Measurements from ENCODE around the gene HNRNPF. TPM values are rescaled to one million over a fixed set of nuclear protein-coding genes. Genes with fewer than 3 reads are reported as not detected.

HNRNPF gene
- total RNA-seq, 2 experiments from 2014 or later, result 86.5 to 87.9 TPM

- Mint-ChIP-seq H3K9me3 (no peaks in the 10 kb centered on the region), H3K27me3 (no peaks in the 10 kb centered on the region), H3K36me3 (ENCODE audit: low read depth) (peaks cover 78% of the 10 kb centered on the region), H3K4me3 (no peak overlapping the region), H3K4me1 (ENCODE audit: low read depth) (peaks cover 50% of the 10 kb centered on the region), H3K27ac (peak overlapping the region; percentile 82)
- no peak overlapping the region for H3K4me3 ChIP-seq (ENCODE audit: low read length)
- no peaks in the 10 kb centered on the region for H3K27me3 ChIP-seq (ENCODE audit: control insufficient read depth in 1 of 2, insufficient read depth in 2 of 2, low read length in 2 of 2)
- H3K36me3 ChIP-seq (ENCODE audit: insufficient read depth, low read length), result peaks cover 77% of the 10 kb centered on the region
- no peak for TF ChIP-seq CTCF (IDR thresholded peaks at IDR 0.05)
- peak overlapping the region in 1 of 2 donors; percentile 14 for H3K27ac ChIP-seq (ENCODE audit: low read depth in 1 of 2, low read length in 2 of 2)
- DNase-seq (no peak), ATAC-seq (ENCODE audit: poor library complexity) (no peak)
- no peaks in the 10 kb centered on the region for H3K9me3 ChIP-seq (ENCODE audit: control insufficient read depth in 1 of 2, insufficient read depth in 1 of 2, low read length in 2 of 2)
- peaks cover 36% of the 10 kb centered on the region for H3K4me1 ChIP-seq (ENCODE audit: insufficient read depth, low read length)
- CTCF ChIA-PET, result interaction anchor here (0.5 kb wide), 1 partner anchor 21 kb away, joined by 3 read pairs; no protein-coding TSS in a partner anchor
- POLR2A ChIA-PET, result no interaction called here
- intact Hi-C loops (cut with DNase I, micrococcal nuclease), result no loop called here
These were observed 21.9 kb downstream of the HNRNPF start for GRCh38 chr10:43386981-43387677.

GRCh38 chr10:43386549-43386948, 22.4 kb downstream of the HNRNPF start:
- Mint-ChIP-seq H3K27me3 (no peaks in the 10 kb centered on the region), H3K27ac (peak overlapping the region; percentile 82), H3K4me3 (no peak overlapping the region), H3K4me1 (ENCODE audit: low read depth) (peaks cover 47% of the 10 kb centered on the region), H3K36me3 (ENCODE audit: low read depth) (peaks cover 73% of the 10 kb centered on the region), H3K9me3 (no peaks in the 10 kb centered on the region)
- peaks cover 32% of the 10 kb centered on the region for H3K4me1 ChIP-seq (ENCODE audit: insufficient read depth, low read length)
- H3K27ac ChIP-seq (ENCODE audit: low read depth in 1 of 2, low read length in 2 of 2), result no peak overlapping the region
- no peaks in the 10 kb centered on the region for H3K27me3 ChIP-seq (ENCODE audit: control insufficient read depth in 1 of 2, insufficient read depth in 2 of 2, low read length in 2 of 2)
- DNase-seq (no peak), ATAC-seq (ENCODE audit: poor library complexity) (no peak)
- ChIA-PET POLR2A (interaction anchor here (0.8 kb wide), 1 partner anchor 22 kb away, joined by 3 read pairs; no protein-coding TSS in a partner anchor), CTCF (no interaction called here)
- intact Hi-C loops (cut with DNase I, micrococcal nuclease), result no loop called here
- H3K4me3 ChIP-seq (ENCODE audit: low read length), result no peak overlapping the region
- TF ChIP-seq CTCF (IDR thresholded peaks at IDR 0.05), result no peak
- H3K9me3 ChIP-seq (ENCODE audit: control insufficient read depth in 1 of 2, insufficient read depth in 1 of 2, low read length in 2 of 2), result no peaks in the 10 kb centered on the region
- H3K36me3 ChIP-seq (ENCODE audit: insufficient read depth, low read length), result peaks cover 71% of the 10 kb centered on the region

- peaks cover 21% of the 10 kb centered on the region for H3K4me1 ChIP-seq (ENCODE audit: insufficient read depth, low read length)
- no peak overlapping the region for H3K4me3 ChIP-seq (ENCODE audit: low read length)
- Mint-ChIP-seq H3K4me3 (no peak overlapping the region), H3K36me3 (ENCODE audit: low read depth) (peaks cover 62% of the 10 kb centered on the region), H3K9me3 (no peaks in the 10 kb centered on the region), H3K4me1 (ENCODE audit: low read depth) (peaks cover 44% of the 10 kb centered on the region), H3K27me3 (no peaks in the 10 kb centered on the region), H3K27ac (peak overlapping the region; percentile 82)
- ChIA-PET POLR2A (interaction anchor here (0.8 to 1.5 kb wide), 2 partner anchors 10 to 23 kb away, joined by 3 to 4 read pairs; no protein-coding TSS in a partner anchor), CTCF (no interaction called here)
- H3K36me3 ChIP-seq (ENCODE audit: insufficient read depth, low read length), result peaks cover 62% of the 10 kb centered on the region
- DNase-seq (no peak), ATAC-seq (ENCODE audit: poor library complexity) (no peak)
- no peak overlapping the region for H3K27ac ChIP-seq (ENCODE audit: low read depth in 1 of 2, low read length in 2 of 2)
- intact Hi-C loops (cut with DNase I, micrococcal nuclease), result no loop called here
- H3K27me3 ChIP-seq (ENCODE audit: control insufficient read depth in 1 of 2, insufficient read depth in 2 of 2, low read length in 2 of 2), result no peaks in the 10 kb centered on the region
- no peaks in the 10 kb centered on the region for H3K9me3 ChIP-seq (ENCODE audit: control insufficient read depth in 1 of 2, insufficient read depth in 1 of 2, low read length in 2 of 2)
- TF ChIP-seq CTCF (IDR thresholded peaks at IDR 0.05), result no peak
These were observed 23.5 kb downstream of the HNRNPF start for GRCh38 chr10:43385412-43386004.

All from CD4-positive, alpha-beta T cell (primary cell).